GM11168 (cell line): ENCODE measurements around the gene EXOC8.

ENCODE experiments used
- in situ Hi-C: fragments of 300-500 bp; cut with MboI; formaldehyde crosslinking; loops from one replicate; pipeline ENCODE4 v1.12.0; 2022; ENCODE audit warnings: low sequenced_read_pairs; ENCODE audit not compliant: unreplicated experiment

EXOC8 gene, protein sequence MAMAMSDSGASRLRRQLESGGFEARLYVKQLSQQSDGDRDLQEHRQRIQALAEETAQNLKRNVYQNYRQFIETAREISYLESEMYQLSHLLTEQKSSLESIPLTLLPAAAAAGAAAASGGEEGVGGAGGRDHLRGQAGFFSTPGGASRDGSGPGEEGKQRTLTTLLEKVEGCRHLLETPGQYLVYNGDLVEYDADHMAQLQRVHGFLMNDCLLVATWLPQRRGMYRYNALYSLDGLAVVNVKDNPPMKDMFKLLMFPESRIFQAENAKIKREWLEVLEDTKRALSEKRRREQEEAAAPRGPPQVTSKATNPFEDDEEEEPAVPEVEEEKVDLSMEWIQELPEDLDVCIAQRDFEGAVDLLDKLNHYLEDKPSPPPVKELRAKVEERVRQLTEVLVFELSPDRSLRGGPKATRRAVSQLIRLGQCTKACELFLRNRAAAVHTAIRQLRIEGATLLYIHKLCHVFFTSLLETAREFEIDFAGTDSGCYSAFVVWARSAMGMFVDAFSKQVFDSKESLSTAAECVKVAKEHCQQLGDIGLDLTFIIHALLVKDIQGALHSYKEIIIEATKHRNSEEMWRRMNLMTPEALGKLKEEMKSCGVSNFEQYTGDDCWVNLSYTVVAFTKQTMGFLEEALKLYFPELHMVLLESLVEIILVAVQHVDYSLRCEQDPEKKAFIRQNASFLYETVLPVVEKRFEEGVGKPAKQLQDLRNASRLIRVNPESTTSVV

DNA sequence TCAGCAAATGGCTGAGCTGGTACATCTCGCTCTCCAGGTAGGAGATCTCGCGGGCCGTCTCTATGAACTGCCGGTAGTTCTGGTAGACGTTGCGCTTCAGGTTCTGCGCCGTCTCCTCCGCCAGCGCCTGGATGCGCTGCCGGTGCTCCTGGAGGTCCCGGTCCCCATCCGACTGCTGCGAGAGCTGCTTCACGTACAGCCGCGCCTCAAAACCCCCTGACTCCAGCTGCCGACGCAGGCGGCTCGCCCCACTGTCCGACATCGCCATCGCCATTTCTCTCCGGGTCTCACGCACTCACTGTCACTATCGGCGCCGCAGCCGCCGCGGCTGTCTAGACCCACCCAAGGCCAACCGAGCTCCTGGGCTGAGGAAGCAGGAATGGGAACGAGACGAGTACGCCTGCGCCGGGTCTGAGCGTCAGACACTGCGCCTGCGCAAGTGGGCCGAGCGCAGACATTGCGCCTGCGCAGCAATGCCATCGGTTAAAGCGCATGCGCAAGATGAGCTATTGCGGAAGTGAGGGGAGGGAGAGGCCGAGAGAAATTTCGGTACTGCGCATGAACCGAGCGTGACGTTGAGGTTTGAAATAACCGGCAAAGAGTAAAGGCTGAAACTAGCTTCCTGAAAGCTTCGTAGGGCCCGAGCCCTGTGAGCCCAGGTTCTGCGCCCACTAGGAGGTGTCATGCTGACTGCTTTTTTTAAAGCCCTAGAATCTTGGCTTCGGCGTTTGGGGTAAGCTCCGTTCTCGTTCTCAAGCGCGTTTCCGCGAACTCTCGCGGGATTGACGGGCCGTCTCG lies at the start of gene EXOC8:
TSS of gene EXOC8 (minus strand) at position 381 of the 798 bp plus-strand sequence. CDS start at position 274, 107 bp downstream.
- in situ Hi-C loops: no loop called here

DNA sequence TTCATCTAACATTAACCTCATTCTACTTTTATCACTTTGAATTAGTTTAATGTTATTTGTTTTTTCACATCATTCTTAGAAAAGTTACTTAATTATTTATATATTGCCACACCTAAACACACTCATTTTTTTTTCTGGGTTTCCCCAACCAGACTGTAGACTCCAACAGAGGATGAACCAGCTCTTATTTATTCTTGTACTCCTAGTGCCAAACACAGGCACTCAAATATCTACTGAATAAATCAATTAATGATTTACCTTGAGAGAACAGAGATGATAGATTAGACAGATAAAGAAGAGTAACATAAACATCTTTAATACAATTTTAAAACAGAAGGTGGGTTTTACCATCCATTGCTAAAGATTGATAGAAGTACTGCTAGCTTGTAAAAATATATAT lies 48.8 kb upstream of the EXOC8 start:
- in situ Hi-C loops: no loop called here

DNA sequence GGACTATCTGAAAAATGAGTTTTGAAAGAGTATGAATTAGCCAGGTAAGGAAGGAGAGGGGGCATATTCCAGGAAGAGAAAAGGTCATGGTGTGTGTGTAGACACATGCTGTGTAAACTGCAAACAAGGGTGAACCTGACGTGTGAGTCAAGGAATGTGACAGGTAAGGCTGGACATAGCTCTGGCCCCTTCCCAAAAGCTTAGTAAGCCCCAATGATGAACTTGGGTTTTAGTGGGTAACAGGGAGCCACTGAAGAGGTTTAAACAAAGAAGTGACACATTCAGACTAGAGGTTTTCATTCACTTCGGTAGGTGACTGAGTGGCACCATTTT lies 47.7 kb upstream of the EXOC8 start:
- in situ Hi-C loops: no loop called here

DNA sequence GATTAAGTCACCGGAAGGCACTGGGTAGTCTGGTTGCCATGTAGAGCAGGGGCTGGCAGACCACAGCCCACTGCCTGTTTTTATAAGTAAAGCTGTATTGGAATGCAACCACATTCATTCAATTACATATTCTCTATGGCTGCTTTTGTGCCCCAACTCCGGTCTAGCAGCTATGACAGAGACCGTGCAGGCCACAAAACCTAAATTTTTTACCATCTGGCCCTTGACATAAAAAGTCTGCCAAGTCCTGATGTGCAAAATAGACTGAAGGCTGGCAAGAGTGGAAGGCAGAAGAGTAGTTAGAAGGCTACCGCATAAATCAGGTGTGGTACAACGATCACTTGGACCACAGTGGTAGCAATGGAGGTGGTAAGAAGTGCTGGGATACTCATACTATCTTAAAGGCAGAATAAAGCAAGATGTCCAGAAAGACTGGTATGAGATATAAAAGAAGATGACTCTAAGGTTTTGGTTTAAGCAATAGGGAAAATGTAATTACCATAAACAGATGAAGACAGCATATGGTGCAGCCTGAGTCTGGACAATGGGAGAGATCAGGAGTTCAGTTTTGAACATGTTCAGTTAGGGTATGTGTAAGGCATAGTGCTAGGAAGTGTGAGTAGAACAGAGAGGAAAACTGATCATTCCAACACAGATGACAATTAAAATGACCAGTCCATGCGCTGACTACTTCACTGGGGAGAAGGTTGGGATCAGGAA lies 47.2 kb upstream of the EXOC8 start:
- in situ Hi-C loops: no loop called here

DNA sequence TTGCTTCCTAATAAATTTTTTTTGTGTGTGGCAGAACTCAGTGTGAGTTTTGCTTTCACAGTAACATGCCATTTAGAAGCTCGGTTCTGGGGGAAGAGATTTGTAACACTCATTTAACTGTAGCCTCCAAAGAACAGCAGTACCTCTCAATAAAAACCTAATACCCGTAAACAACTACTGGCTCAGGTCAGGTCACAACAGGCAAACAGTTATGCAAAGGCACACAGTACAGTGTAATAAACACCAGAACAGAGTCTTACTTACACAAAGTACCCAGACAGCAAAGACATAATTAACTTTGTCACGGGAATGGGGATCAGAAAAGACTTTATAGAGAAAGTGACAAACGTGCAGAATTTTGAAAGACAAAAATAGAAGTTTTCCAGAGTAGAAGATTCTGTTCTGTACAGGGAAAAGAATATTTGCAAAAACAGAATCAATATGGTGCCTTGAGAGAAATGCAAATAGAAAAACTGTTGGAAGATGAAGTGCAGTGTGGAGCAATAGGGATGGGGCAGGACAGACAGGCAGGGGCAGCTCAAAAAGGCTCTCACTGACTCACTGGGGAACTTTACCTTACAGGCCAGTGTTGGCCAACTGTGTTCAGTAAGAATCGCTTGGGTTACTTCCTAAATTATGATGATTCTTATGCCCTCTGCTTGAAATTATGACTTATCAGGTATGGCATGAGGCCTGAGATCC lies 45.7 kb upstream of the EXOC8 start:
- in situ Hi-C loops: no loop called here

DNA sequence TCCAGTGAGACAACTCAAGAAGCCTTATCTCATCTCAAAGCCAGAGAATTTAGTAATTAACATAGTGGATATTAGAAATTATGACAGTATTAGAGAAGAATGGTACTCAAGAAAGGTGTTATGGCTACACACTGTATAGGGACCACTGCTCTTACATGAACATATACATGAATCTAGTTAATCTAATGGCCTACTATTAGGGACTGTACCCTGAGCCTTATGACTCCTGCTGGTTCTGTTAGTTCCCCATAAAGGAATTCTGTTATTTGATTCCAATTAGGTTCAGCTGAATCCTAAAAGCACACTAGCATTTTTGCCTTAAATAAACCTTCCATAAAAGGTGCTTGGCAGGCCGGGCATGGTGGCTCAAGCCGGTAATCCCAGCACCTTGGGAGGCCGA lies 44.8 kb upstream of the EXOC8 start:
- in situ Hi-C loops: no loop called here

DNA sequence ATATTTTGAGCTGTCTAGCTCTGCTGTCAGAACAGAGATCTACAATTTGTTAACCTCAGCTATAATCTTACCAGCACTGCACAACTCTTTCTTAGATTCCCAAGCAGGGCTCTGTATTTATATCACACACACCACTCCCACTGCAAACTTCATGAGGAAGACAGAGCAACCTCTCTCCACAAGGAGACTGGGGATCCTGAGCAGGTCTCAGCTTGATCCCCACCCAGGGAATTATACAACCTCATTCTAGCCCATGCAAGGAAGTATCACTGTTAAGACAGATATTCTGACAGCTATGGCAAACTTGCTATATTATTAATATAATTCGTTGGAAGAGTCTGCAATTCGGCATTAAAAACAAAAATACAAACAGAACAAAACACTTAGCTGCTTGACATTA lies 44.1 kb upstream of the EXOC8 start:
- in situ Hi-C loops: no loop called here

DNA sequence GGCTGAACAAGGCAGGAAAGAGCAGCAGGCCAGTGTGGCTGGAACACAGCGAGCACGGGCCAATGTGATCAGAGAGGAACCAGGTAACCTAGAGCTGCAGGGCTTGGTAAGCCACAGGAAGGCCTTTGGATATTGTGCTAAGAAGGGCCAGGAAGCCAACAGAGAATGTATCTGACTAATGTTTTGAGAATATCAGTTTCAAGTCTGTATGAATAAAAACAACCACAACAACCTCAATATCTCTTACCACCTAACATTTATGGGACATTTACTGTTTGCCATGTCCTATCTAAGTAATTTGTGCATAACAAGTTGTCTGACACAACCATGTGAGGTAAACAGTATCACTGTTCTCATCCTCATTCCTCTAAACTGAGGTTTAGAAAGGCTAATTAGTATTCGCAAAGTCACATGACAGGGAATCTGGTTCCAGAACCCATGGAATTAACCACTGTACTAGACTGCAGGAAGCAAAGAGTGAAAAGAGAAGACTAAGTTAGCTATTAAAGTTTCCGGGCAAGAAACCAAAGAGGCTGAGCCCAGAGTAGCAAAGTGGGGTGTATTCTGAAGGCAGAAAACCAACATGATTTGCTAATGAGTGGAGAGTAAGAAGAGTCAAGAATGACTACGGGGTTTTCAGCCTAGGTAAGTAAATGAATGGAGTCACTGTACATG lies 39.4 kb upstream of the EXOC8 start:
- in situ Hi-C loops: no loop called here

DNA sequence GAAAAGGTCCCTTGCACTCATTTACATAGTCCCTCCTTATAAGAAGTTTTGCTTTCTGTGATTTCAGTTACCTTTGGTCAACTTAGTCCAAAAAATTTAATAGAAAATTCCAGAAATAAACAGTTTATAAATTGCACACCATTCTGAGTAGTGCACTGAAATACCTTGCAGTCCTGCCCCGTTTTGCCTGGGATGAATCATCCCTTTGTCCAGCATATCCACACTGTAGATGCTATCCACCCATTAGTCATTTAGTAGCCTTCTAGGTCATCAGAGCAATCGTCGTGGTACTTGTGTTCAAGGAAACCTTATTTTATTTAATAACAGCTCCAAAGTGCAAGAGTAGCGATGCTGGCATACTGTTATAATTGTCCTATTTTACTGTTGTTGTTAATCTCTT lies 38.4 kb upstream of the EXOC8 start:
- in situ Hi-C loops: no loop called here

DNA sequence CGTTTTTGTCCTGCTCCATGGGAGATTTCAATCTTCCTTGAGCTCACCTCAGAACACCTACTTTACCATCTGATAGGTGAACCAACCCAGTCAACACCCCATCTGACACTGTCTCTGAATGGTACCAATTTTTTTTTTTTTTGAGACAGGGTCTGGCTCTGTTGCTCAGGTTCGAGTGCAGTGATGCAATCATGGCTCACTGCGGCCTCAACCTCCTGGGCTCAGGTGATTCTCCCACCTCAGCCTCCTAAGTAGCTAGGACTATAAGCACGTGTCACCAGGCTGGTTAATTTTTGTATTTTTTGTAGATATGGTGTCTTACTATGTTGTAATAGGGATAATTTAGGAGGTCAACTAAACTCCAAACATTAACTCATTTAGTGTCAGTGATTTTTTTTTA lies 36.7 kb upstream of the EXOC8 start:
- in situ Hi-C loops: no loop called here

DNA sequence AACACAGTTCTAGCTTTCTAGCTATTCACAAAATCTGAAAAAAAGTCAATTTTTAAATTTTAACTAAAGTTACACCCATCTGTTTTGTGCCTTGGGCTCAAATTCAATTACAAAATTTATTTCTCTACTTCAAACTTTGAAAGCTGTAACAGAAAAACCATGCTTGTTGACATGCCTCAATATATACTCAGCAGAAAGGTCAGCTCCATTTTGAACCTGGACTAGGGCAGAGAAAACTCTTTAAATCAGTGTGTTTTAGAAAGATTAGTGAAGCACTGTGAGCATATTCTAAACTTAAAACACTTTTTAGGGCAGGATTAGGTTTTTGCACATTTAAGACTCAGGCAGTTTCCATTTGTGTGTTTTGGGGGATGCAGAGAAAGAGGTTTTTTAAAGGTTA lies 34.8 kb upstream of the EXOC8 start:
- in situ Hi-C loops: no loop called here

DNA sequence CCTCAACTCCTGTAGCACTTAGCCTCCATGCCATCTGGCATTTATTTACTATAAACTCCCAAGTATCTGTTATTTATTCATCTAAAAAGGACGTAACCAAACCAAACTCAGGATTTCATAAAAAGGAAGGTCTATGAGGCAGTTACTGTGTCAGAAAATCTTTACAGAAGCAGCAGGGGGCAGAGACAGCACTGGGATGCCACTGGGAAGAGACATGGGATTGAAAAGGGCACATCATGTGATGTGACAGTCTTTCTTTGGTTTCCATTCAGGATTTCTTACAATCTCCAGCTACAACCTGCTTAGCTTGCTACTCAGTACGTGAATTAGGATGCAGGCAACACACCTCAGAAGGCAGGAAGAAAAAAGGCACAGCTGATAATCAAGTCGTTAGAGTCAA lies 31.6 kb upstream of the EXOC8 start:
- in situ Hi-C loops: no loop called here

DNA sequence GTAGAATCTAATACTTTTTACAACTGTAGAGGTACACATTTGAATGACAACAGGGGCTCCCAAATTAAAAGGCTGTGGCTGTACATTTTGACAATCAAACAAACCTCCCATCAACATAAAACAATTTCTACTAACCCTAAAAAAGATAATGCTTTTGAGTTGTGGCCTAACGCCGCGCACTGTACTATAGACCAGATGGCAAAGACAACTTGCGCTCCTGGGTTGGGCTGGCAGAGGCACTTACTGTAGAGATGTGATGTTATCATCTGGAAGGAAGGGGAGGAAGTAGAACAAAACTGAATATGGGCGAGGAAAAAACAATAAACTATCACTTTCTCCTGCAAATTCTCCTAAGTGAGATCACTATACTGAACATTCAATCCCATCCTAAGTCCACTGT lies 26.5 kb upstream of the EXOC8 start:
- in situ Hi-C loops: loop anchor here (5.0 kb wide), 1 partner anchor 223 kb away; no protein-coding TSS in a partner anchor

DNA sequence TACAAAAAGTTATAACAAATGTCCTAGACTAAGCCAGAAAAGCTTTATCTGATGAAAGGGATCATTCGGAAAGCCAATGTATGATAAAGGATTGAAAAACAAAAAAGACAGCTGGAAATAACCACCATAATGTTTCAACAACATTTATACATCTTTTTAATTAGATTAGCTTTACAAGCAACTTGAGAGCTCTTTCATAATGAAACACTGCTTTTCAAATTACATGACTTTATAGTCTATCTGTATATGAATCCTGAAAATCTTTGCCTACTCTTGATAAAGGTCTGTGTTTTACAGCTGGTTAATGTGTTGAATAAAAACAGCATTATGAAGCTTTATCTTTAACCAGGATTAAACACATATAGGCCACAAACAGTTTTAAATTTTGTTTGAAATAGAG lies 26.0 kb upstream of the EXOC8 start:
- in situ Hi-C loops: loop anchor here (5.0 kb wide), 1 partner anchor 224 kb away; no protein-coding TSS in a partner anchor

DNA sequence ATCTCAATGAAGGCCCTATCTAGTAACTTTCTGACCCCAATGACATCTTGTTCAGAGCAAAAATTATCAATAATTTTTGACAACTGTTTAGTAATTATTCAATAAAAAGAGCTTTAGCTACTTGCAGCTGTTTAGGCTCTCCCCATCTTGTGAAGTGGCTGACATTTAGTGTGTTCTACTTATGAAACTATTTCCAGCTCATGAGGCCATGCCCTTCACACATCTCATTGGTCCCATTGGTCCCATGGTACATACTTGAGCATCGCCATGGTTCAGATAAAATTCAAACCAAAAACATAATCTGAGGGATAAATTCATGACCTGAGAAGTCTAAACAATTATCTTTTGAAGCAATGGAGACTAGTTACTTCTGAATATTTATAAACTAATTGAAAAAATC lies 24.7 kb upstream of the EXOC8 start:
- in situ Hi-C loops: loop anchor here (5.0 kb wide), 1 partner anchor 225 kb away; no protein-coding TSS in a partner anchor

DNA sequence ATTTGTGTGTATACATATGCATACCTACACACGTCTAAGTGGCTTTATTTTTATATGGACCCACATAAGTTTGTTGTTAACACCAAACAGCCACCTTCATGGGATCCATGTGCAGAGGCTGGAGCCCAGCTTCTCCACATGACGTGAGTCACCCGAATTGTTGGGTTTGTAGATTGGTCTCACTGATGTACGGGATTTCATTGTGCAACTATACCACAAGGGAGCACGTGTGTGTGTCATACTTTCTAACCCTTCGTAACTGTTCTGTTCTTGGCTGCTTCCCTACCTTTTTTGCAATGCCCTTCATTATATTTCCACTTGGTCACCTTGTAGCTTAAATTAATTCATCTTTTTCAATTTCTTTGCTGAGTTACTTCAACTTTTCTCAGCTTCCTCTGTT lies 21.5 kb upstream of the EXOC8 start:
- in situ Hi-C loops: no loop called here

DNA sequence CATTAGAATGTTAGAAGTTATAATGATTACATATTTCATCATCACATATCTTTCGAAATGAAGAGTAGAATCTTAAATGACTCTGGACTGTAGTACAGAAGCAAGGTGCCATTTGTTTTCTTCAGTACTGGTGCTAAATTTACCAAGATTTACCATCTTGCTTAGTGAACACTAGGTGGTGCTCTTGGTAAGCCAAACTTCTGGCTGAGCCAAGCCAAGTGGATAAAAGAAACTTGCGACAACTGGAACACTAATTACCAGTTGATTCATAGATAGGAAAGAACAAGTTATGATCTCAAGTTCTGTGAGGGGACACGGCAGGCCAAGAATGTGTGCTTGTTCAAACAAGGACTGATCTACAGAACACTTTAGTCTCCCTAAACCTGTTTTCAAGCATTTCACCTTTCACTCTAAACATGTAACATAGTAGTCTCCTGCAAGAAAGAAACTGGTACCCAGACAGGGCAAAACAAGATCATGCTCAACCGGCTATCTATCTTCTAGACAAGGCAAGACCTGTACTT lies 20.2 kb upstream of the EXOC8 start:
- in situ Hi-C loops: no loop called here

DNA sequence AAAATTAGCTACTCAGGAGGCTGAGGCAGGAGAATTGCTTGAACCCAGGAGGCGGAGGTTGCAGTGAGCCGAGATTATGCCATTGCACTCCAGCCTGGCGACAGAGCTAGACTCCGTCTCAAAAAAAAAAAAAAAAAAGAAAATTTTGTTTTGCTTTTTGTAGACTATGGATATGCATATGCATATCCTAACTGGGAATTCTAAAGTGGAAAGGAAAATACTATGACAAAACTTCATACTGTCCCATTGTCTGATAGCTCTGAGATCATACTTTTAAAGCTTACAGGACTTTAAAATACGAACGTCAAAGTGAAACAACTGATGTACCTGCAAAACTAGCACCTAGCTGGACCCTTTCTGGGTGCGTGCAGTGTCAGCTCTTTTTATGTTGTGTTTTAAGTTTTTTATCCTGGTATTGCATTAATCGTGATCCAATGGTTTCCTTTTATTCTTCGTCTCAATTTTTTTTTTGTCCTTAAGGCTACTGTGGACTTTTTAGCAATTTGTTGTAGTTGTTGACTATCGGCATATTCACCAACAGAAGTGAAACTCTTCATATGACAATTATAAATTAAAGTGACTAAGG lies 19.6 kb upstream of the EXOC8 start:
- in situ Hi-C loops: no loop called here

DNA sequence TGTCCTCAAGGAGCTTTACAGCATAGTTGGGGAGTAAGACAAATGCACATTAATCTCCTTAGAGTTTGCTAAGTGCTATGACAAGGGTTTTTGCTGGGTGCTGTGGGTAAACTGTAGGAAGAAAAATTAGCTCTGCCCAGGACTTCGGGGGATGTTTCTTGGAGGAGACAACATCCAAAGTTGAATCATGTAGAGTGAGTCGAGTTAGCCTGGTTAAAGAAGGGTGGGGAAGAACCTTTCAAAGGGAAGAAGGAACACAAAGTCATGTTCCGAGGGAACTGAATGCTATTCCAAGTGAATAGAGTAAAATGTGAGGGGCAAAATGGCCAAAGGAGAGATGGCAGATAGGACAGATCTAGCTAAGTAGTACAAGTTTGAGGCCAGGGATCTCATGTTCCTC lies 17.5 kb upstream of the EXOC8 start:
- in situ Hi-C loops: no loop called here
